ENCODE data around the gene ZNF654. TPM values are rescaled to one million over a fixed set of nuclear protein-coding genes. Genes with fewer than 3 reads are reported as not detected.

ZNF654 gene
- total RNA-seq, 1 experiment from 2014 or later = 6.8 TPM

GRCh38 chr3:88030210-88030609, 28.8 kb upstream of the ZNF654 start:
- H3K4me3 Mint-ChIP-seq (ENCODE audit: unreplicated experiment) = no peak overlapping the region
- ChIA-PET CTCF (no interaction called here), POLR2A (no interaction called here)
- no peaks in the 10 kb centered on the region for H3K36me3 Mint-ChIP-seq (ENCODE audit: insufficient read depth, unreplicated experiment)
- Histone ChIP-seq H3K4me3 (ENCODE audit: low read depth, low read length) (no peak overlapping the region), H3K9me3 (no peaks in the 10 kb centered on the region), H3K36me3 (ENCODE audit: control insufficient read depth, insufficient read depth, low read length) (no peaks in the 10 kb centered on the region), H3K27me3 (replicated peaks; ENCODE audit: control insufficient read depth, insufficient read depth, low read length) (no peaks in the 10 kb centered on the region), H3K4me1 (no peaks in the 10 kb centered on the region)
- intact Hi-C loops (cut with micrococcal nuclease; ENCODE audit: unreplicated experiment) = no loop called here
- no peak for DNase-seq
- no TSS peak for BruUV-seq (replicated peaks)
- H3K27me3 Mint-ChIP-seq (ENCODE audit: insufficient read depth, unreplicated experiment) = peaks cover 9% of the 10 kb centered on the region
- TF ChIP-seq, protein P1, sequence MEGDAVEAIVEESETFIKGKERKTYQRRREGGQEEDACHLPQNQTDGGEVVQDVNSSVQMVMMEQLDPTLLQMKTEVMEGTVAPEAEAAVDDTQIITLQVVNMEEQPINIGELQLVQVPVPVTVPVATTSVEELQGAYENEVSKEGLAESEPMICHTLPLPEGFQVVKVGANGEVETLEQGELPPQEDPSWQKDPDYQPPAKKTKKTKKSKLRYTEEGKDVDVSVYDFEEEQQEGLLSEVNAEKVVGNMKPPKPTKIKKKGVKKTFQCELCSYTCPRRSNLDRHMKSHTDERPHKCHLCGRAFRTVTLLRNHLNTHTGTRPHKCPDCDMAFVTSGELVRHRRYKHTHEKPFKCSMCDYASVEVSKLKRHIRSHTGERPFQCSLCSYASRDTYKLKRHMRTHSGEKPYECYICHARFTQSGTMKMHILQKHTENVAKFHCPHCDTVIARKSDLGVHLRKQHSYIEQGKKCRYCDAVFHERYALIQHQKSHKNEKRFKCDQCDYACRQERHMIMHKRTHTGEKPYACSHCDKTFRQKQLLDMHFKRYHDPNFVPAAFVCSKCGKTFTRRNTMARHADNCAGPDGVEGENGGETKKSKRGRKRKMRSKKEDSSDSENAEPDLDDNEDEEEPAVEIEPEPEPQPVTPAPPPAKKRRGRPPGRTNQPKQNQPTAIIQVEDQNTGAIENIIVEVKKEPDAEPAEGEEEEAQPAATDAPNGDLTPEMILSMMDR (IDR thresholded peaks at IDR 0.05; ENCODE audit: insufficient read depth in 1 of 2, low read depth in 1 of 2, low read length in 1 of 2, severe bottlenecking in 1 of 2, unreplicated experiment in 1 of 2) = no peak
- H3K27ac Mint-ChIP-seq (ENCODE audit: unreplicated experiment) = no peak overlapping the region
- H3K9me3 Mint-ChIP-seq (ENCODE audit: unreplicated experiment) = no peaks in the 10 kb centered on the region
- H3K4me1 Mint-ChIP-seq (ENCODE audit: low read depth, unreplicated experiment) = peaks cover 6% of the 10 kb centered on the region

DNA sequence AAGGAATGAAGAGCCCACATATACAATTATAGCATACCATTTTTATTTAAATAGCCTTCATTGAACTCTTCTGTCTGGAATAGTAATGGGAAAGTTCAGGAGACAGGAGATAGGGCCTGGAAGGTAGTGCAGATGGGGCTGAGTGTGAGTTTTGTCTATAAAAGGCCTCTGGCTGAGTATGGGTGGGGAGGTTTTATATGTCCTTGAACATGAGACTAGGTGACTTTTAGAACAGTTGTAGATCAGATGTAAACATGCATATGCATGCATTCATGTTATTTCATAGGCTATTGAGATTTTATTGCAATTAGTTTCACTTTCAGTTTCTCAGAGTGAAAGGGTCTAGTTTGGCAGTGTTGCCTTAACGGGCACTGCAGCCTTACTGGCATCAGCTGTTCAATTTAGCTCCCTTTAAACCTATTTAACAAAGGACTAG, 27.4 kb upstream of the ZNF654 start:
- no peaks in the 10 kb centered on the region for H3K9me3 Mint-ChIP-seq (ENCODE audit: unreplicated experiment)
- H3K4me1 Mint-ChIP-seq (ENCODE audit: low read depth, unreplicated experiment) = peaks cover 6% of the 10 kb centered on the region
- BruUV-seq (replicated peaks) = no TSS peak
- H3K27me3 Mint-ChIP-seq (ENCODE audit: insufficient read depth, unreplicated experiment) = peaks cover 6% of the 10 kb centered on the region
- H3K4me3 ChIP-seq (ENCODE audit: low read depth, low read length) = no peak overlapping the region
- ChIA-PET POLR2A (no interaction called here), CTCF (no interaction called here)
- TF ChIP-seq, protein P1 (IDR thresholded peaks at IDR 0.05; ENCODE audit: insufficient read depth in 1 of 2, low read depth in 1 of 2, low read length in 1 of 2, severe bottlenecking in 1 of 2, unreplicated experiment in 1 of 2) = no peak
- no peaks in the 10 kb centered on the region for H3K36me3 ChIP-seq (ENCODE audit: control insufficient read depth, insufficient read depth, low read length)
- no peaks in the 10 kb centered on the region for H3K4me1 ChIP-seq
- intact Hi-C loops (cut with micrococcal nuclease; ENCODE audit: unreplicated experiment) = no loop called here
- no peak overlapping the region for H3K27ac Mint-ChIP-seq (ENCODE audit: unreplicated experiment)
- H3K27me3 ChIP-seq (replicated peaks; ENCODE audit: control insufficient read depth, insufficient read depth, low read length) = no peaks in the 10 kb centered on the region
- peak overlapping the region; percentile 54 for H3K4me3 Mint-ChIP-seq (ENCODE audit: unreplicated experiment)
- no peaks in the 10 kb centered on the region for H3K9me3 ChIP-seq
- no peaks in the 10 kb centered on the region for H3K36me3 Mint-ChIP-seq (ENCODE audit: insufficient read depth, unreplicated experiment)
- DNase-seq = no peak

DNA sequence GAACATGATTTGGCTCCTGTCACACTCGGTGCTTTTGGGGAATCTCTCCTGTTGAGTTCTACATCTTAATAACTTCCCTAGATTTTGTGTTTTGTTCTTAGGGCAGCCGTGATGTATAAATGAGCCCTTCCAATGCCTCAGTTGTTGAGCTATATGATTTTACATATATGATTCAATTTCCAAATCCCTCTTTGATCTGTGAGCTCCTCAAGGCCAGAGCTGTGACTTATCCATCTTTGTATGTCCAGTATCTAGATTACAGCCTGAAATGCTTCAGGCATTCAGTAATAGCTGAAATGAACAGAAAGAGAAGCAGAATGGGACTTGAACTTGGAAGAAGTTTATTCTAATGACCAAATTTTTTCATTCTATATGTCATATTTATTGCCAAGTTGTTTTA, 26.8 kb upstream of the ZNF654 start:
- Histone ChIP-seq H3K9me3 (no peaks in the 10 kb centered on the region), H3K36me3 (ENCODE audit: control insufficient read depth, insufficient read depth, low read length) (no peaks in the 10 kb centered on the region), H3K27me3 (replicated peaks; ENCODE audit: control insufficient read depth, insufficient read depth, low read length) (no peaks in the 10 kb centered on the region), H3K4me1 (no peaks in the 10 kb centered on the region), H3K4me3 (ENCODE audit: low read depth, low read length) (no peak overlapping the region)
- Mint-ChIP-seq H3K36me3 (ENCODE audit: insufficient read depth, unreplicated experiment) (no peaks in the 10 kb centered on the region), H3K4me1 (ENCODE audit: low read depth, unreplicated experiment) (peaks cover 6% of the 10 kb centered on the region), H3K4me3 (ENCODE audit: unreplicated experiment) (peak overlapping the region; percentile 54), H3K27ac (ENCODE audit: unreplicated experiment) (no peak overlapping the region), H3K9me3 (ENCODE audit: unreplicated experiment) (no peaks in the 10 kb centered on the region), H3K27me3 (ENCODE audit: insufficient read depth, unreplicated experiment) (peaks cover 7% of the 10 kb centered on the region)
- intact Hi-C loops (cut with micrococcal nuclease; ENCODE audit: unreplicated experiment) = no loop called here
- DNase-seq = no peak
- TF ChIP-seq, protein P1 (IDR thresholded peaks at IDR 0.05; ENCODE audit: insufficient read depth in 1 of 2, low read depth in 1 of 2, low read length in 1 of 2, severe bottlenecking in 1 of 2, unreplicated experiment in 1 of 2) = no peak
- ChIA-PET POLR2A (no interaction called here), CTCF (no interaction called here)
- BruUV-seq (replicated peaks) = no TSS peak
